ENCODE results near the gene KLHDC4.

DNA sequence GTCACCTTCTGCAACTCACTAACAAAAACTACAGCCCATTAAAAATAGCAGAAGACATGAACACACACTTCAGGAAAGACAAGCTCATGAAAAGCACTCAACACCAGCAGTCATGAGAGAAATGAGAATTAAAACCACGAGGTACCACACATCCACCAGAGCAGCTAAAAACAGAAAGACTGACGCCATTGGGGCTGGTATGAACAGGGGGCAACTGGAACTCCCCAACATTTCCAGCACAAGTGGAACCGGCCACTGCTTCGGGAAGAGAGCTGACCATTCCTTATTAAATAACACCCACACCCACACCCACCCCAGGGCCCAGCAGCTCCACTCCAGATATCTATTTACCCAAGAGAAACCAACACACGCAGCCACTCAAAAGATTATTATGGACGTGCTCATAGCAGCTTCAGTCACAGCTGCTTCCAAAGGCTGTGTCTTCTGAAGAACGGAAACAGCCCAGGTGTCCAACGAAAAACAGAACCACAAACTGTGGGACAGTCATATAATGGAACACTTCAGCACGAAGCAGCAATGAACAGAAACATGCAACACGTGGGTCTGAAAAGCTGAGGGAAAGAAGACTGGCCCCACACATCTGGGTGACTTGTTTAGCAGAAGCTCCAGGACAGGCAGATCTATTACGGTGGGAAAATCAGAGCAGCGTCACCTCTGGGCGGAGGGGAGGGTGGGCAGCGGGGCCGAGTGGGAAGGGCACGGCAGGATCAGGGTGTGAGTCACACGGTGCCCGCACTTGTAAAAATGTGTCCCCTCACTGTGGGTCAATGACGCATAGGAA lies 41.1 kb downstream of the KLHDC4 start:
- TF ChIP-seq, protein P1, sequence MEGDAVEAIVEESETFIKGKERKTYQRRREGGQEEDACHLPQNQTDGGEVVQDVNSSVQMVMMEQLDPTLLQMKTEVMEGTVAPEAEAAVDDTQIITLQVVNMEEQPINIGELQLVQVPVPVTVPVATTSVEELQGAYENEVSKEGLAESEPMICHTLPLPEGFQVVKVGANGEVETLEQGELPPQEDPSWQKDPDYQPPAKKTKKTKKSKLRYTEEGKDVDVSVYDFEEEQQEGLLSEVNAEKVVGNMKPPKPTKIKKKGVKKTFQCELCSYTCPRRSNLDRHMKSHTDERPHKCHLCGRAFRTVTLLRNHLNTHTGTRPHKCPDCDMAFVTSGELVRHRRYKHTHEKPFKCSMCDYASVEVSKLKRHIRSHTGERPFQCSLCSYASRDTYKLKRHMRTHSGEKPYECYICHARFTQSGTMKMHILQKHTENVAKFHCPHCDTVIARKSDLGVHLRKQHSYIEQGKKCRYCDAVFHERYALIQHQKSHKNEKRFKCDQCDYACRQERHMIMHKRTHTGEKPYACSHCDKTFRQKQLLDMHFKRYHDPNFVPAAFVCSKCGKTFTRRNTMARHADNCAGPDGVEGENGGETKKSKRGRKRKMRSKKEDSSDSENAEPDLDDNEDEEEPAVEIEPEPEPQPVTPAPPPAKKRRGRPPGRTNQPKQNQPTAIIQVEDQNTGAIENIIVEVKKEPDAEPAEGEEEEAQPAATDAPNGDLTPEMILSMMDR (IDR thresholded peaks at IDR 0.05), result no peak
- no peak for TF ChIP-seq POLR2A (IDR thresholded peaks at IDR 0.05)
